OCI-LY1 (cell line): ENCODE results near the gene FCF1.

Experiments
- EZH2 ChIP-seq: fragments of 200-600 bp; sonication (generic), shearing (Covaris generic); IDR thresholded peaks from 2 replicates; pipeline ENCODE4 v1.8.0; 2017; ENCODE audit warnings: borderline replicate concordance, mixed run types, mild to moderate bottlenecking, antibody characterized with exemption, low read length, moderate library complexity, mixed read lengths
- TF ChIP-seq, protein P1 (sequence below): fragments of 200-600 bp; sonication (generic), shearing (Covaris generic); IDR thresholded peaks from 2 replicates; pipeline ENCODE4 v1.5.1; 2017; ENCODE audit warnings: mild to moderate bottlenecking, antibody characterized with exemption, low read length, moderate library complexity, mixed read lengths

DNA sequence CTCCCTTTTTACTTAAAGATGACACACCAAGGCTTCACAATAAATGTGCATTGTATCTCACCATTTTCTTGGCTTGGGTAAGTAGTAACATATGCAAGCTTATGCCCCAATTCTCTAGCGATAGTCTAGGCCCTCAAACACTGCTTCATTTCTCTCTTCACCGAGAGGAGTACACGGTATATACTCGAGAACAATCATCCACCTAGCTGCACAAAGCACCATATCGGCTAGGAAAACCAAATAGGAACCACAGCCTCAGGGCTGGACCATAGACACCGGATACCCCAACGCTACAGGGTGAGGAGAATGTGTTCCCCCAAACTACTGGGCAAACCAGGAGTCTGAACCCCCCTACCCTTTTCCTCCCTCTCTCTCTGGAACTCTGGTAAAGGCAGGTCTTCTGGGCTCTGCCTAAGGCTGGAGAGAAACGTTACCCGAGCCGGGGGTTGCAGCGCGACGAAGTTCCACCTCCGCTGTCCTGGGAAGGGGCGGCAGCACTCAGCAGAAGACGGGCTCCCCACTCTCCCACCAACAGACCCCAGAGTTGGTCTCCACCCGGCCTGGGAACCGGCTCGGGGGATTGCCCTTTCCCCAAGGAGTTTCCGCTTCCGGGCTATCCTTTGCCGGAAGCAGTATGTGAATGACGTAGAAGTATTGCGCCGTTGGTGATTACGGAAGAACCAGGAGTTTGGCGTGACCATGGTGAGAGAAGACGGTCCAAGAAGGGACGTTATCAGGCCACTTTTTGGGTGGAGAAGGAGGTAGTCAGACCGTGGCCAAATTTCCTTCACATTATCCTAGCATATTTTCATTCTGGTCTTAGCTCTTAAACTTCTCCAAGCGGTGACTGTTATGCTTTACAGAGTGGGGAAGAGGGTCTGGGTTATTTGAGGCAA, at the start of gene FCF1, which contains the start of gene AREL1:
- TF ChIP-seq, protein P1, sequence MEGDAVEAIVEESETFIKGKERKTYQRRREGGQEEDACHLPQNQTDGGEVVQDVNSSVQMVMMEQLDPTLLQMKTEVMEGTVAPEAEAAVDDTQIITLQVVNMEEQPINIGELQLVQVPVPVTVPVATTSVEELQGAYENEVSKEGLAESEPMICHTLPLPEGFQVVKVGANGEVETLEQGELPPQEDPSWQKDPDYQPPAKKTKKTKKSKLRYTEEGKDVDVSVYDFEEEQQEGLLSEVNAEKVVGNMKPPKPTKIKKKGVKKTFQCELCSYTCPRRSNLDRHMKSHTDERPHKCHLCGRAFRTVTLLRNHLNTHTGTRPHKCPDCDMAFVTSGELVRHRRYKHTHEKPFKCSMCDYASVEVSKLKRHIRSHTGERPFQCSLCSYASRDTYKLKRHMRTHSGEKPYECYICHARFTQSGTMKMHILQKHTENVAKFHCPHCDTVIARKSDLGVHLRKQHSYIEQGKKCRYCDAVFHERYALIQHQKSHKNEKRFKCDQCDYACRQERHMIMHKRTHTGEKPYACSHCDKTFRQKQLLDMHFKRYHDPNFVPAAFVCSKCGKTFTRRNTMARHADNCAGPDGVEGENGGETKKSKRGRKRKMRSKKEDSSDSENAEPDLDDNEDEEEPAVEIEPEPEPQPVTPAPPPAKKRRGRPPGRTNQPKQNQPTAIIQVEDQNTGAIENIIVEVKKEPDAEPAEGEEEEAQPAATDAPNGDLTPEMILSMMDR = no peak
- TF ChIP-seq EZH2 = no peak
